ENCODE results near the gene VWA3A.
A peak's percentile ranks its signal among the peaks of the same experiment; 100 is the strongest.

VWA3A gene

GRCh38 chr16:22205577-22206012 lies 113.3 kb downstream of the VWA3A start:
- no peak for DNase-seq (ENCODE audit: low read depth)
- peak overlapping the region; percentile 83 for H3K4me3 ChIP-seq (ENCODE audit: low read depth, low read length)
- in situ Hi-C loops (cut with HindIII; ENCODE audit: low sequenced_read_pairs): no loop called here
- TF ChIP-seq CTCF (IDR thresholded peaks at IDR 0.05; ENCODE audit: low read depth, low read length, missing control alignments): no peak

DNA sequence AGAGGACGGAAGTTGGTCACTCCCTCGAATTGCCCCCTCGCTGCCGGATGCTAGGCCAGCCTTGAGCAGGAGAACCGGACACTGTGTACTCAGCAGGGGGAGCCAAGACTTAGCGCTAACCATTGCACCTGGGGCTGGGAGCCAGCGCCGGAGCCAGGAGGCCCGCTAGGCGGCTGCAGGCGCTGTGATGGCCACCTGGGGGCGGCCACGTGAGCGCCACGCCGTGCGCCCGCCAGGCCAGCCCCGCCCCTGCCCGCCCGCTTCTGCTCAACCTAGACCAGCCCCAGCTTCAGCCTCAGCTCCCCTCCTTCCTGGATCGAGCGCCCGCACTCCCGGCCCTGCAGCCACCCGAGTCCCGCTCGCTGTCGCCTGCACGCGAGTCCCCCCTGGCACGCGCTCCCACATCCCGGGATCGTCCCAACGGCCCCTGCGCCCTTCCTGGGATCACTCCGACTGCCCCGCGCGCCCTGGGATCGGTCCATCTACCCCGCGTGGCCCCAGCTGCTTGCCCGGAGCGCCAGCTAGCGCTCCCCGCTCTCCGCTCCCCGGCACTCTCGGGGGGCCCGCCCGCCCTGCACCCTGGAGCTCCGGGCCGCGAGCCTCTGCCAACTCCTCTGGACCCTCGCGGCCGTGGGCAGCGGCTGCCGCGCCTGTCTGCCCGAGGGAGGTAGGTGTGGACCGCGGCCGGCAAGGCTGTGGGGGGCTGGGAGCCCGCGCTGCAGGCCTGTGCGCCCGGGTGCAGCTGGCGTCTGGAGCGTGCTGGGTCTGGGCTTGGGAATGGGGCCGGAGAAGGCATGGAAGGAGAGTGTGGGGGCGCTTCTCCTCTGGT lies 113.9 kb downstream of the VWA3A start, which contains the start of gene EEF2K:
Gene EEF2K (plus strand): TSS at position 266 of the 829 bp plus-strand sequence. CDS start 19,452 bp downstream, outside the sequence.
- in situ Hi-C loops (cut with HindIII; ENCODE audit: low sequenced_read_pairs): no loop called here
- DNase-seq (ENCODE audit: low read depth): peak; percentile 81
- peak within 1 kb of the TSS; percentile 83 for H3K4me3 ChIP-seq (ENCODE audit: low read depth, low read length)
- peak; percentile 51 for TF ChIP-seq CTCF (IDR thresholded peaks at IDR 0.05; ENCODE audit: low read depth, low read length, missing control alignments)

All from astrocyte of the cerebellum (primary cell).